RPMI7951 (cell line): ENCODE results near the gene MNAT1. TPM values are rescaled to one million over a fixed set of nuclear protein-coding genes. Genes with fewer than 3 reads are reported as not detected.
"Not testable (repeated sequence)": the region's sequence is repeated elsewhere in the genome, so short reads cannot be mapped to it uniquely, and the experiment has no call there.

Source experiments
- DNase-seq: peaks from one replicate; pipeline ENCODE4 v3.0.0-alpha.2; 2012; ENCODE audit warnings: low read depth
- total RNA-seq: library from RNA; depleted of rRNA; stranded (reverse); fragments of >200 nt; shearing (Covaris generic); gene quantifications from 2 replicates; pipeline ENCODE4 v1.2.3, GENCODE V29; 2014

MNAT1 gene
- total RNA-seq, 1 experiment from 2014 or later: 75.5 TPM

DNA sequence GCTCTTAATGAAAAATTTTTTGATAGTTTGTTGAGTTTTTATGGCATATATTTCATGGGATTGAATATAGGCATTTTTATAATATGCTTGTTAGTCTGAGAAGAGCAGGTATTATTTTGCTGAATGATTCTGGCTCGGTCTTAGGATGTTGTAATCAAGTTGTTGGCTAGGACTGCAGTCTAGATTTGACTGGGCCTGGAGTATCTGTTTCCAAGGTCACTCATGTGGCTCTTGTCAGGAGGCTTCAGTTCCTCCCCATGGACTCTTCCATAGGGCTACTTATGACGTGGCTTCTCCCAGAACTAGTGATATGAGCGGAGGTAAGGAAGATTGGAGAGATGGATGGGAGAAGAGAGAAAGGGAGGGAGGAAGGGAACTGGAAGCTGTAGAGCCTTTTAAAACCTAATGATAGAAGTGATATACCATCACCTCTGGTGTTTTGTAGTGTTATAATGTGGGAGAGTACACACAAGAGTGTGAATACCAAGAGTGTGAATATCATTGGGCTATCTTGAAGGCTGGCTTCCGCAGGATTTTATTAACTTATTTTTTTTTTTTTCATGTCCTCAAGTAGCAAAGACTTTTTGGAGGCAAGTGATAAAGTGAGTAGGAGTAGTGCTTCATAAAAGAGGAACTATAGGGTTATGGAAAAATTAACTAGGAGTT lies 4.4 kb downstream of the MNAT1 start:
- DNase-seq: no peak

DNA sequence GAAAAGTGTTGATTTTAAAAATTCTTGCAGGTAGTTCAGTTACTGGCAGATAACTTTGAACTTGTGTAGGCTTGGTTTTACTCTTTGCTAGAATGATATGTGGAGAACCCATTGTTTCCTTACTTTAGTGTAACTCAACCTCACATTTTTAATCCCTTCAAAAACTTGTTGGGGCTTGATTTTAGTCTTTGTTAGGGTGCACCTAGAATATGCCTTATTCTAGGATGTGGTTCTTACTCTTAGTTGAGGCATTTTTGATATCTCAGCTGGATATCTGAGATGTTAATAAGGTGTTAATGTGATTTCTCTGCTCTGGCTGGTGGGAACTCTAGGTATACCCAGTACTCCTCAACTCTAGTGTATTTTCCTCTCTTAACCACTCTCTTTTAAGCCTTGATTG lies 10.0 kb downstream of the MNAT1 start:
- no peak for DNase-seq

DNA sequence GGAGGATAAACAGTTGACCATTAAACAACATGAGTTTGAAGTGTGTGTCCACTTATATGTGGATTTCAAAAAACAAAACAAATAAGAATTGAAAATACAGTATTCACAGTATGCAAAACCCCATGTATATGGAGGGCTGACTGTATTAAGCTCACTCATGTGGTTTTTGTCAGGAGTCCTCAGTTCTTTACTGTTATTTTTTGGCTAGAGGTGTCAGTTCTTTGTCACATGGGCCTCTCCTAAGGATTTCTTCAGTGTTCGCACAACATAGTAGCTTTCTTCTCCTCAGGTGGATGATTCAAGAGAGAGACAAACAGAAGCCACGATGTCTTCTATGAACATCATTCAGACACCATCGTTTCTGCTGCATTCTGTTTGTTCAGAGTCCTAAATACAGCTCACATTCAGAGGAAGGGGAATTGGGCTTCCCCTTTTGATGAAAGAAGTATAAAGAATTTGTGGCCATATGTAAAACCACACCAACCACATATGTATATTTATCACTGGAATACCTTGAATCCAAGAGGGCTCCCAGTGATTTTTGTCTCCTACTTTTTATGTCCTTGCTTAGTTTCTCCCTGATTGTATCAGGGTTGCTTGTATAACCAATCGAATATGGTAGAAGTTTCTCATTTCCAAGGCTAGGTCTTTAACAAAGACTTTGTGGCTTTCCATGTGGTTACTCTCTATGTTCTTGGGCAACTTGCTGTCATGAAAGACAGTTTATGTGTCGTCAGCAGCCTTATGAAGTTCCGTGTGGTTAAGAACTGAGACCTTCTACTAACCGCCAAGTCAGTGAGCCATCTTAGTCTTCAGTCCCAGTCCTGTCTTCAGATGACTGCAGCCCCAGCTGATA lies 18.9 kb downstream of the MNAT1 start:
- peak; percentile 64 for DNase-seq

DNA sequence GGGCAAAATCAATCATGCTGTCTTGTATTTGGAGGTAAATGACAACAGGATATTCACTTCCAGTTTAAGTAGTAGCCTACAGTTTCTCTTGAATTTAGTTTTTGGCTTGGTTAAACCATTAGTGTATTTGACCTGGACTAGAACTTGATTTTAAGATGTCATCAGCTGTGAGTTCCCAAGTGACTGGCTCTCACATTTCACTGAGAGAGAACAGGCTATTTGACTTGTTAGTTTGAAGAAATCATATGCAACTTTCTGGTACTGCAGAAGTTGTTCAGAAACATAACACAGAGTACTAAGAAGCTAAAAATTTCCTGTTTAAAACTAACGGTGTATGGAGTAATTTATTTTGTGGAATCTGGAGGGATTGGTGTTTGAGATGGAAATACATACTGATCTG lies 22.3 kb downstream of the MNAT1 start:
- no peak for DNase-seq

DNA sequence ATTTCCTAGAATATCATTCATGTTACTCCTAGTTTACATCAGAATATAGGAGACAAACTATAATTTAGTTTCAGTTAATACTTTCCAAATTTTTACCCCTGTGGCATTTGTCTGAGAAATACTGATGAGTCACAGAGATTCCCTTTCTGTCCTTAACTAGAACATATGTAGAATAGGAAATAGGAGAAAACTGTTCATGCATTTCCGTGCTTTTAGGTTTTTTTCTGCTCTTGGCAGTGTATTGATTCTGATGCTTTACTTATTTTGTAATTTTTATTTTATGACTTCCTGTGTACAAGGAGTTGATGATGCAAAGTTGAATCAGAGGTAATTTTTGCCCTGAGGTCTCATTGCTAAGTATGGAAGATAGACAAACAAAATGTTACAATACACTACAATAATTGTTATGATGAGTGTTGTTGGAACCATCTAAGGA lies 23.0 kb downstream of the MNAT1 start:
- DNase-seq: peak; percentile 45

DNA sequence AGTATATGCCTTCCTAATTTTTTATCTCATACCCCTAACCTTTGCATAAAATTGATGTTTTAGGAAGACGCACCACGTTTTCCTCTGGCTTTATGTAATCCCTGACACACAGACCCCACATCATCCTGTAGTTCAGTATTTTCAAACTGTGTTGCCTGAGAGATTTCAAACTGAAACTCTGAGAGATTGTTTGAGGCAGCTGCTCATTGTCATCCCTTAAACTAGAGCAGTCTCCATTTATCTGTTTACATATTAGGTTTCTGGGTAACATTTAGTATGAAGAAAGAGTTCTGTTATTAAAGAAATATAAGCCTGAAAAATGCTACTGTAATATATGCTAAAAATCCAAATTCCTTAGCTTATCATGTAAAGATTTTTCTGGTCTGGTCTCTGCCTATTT lies 24.3 kb downstream of the MNAT1 start:
- no peak for DNase-seq

DNA sequence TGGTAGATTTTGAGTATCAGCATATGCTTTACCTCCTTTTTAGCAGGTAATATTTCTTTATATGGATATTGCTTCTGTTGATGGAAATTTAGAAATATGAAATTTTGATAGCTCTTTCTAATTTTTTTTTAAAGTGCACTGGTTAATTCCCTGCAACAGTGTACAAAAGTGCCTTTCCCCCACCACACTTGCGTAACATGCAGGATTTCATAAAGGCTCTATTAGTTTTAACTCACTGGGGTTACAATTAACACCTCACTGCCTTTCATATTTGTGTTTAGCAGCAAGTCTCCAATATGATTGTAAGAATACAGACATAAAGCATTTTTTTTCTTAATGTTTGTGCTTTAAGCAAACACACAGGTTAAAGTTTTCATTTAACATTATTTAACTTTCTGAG lies 25.6 kb downstream of the MNAT1 start:
- DNase-seq: no peak

DNA sequence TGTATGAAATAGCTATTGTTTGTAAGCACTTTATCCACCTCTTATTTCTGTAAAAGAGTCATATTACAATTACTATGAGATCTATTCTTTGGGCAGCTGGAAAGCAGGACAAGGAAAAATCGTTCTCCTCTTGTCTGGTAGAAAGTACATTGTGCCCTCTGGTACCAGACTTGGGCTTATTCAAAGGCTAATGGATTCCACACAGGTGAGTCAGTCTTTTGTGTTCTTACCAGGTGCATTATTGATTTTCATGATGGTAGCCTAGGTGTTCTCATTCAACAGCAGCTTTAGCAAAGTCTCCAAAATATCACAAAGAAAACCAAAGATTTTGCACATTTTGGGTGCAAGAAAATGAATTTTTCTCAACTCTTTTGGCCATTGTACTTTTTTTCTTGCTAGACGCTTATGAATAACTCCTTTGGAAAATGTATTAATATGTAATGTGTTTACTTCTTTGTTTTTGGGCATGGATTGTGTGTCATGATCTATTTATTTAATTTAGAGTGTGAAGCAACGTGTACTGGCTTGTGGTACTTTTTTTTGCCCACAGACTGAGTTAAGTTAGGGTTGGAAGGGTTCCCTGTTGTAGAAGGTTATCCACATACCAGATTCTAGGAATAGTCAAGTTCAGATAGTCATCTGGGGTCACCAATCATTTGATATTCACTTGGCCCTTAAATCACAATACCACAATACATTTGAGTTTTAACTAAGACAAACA lies 26.2 kb downstream of the MNAT1 start:
- no peak for DNase-seq

DNA sequence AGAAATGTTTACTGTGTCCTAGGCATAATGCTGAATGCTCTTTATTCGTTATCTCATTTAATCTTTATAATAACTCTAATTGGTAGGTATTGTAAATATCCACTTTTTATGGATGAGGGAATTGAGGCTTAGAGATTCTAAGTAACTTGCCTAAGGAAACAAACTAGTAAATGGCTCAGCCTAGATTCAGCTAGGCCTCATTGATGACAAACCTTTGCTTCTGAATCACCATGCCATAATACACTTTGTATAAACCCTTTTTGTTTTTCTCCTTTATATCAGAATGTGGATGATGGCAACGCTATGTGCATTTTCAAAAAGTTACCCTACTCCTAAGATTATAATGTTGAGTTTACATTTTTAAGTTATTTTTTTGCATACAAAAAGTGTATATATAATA lies 34.0 kb downstream of the MNAT1 start:
- DNase-seq: no peak

DNA sequence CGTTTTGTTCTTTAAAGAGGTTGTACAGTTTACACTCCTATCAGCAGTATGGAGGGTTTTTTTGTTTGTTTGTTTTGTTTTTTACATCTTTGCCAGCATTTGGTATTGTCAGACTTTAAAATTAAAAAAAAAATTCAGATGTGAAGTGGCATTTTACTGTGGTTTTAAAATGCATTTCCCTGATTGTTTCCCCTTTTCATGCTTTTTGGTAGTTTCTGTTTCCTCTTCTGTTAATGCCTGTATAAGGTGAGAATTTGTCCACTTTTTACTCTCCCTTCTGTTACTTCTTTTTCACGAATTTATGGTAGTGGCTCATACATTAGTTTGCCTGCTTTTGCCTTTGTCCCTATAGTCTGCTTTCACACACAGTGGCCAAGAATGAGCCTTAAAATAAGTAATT lies 36.6 kb downstream of the MNAT1 start:
- no peak for DNase-seq

DNA sequence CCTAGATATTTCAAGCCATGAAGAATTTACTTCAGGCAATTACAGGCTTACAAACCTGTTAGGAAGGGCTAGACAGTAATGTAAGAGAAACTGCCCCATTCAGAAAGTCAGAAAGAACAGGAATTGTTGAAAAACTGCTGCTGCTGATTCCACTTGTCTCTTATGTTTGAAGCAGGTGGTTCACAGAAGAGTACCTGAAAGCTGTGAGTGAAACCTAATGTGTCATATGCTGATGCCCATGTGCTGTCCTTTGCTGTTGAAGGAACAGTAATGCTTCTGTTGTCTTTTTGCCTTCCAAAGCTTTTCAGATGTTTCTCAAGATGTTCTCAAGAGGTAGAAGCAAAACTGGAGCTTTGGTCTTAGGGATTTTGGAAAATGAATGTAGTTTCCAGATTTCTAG lies 39.0 kb downstream of the MNAT1 start:
- DNase-seq: no peak

DNA sequence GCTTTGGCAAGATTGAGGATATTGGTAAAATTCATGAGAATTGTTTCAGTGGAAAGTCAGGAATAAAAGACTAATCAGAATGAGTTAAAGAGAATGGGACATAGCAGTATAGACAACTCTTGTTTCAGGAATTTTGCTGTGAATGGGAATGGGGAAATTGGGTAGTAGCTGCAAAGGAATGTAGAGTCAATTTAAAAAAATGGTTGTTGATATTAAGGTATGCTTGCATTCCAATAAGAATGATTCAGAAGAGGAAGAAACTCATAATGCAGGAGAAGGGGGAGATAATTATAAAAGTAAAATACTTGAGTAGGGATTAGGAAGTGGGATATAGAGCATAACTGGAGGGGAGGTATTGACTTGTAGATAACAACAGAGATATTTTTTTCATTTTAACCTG lies 40.7 kb downstream of the MNAT1 start:
- DNase-seq: peak; percentile 19

DNA sequence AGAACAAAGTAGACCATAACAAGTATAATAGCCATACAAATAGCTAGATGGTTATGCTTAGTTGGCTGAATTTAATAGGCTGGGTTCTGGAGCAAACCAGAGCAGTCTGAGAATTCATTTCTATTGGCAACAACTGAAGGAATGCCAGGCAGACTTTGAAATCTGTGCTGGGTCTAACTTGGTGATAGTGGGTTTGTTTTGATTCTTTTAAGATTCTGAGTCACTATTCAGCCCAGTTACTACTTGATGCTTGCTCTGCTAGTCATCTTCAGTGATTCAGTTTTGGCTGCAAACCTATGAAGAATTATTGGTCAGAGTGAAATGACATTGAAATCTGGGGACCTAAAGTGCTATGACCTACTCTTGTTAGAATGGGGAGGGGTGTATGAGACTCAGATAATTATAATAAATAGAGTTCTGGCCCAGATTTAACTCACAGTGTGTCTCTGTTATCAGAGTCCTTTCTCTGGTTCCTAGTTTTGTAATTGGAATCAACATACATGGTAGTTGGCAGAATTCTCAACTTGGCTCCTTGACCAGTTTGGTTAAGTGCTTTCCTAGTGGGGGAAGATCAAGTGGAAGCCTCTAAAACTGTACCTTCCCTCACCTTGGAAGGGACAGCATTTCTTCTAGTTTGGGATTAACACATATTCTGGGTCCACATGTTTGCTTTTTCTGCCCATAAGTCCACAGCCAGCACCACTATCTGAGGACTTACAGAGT lies 43.5 kb downstream of the MNAT1 start:
- DNase-seq: peak; percentile 53

DNA sequence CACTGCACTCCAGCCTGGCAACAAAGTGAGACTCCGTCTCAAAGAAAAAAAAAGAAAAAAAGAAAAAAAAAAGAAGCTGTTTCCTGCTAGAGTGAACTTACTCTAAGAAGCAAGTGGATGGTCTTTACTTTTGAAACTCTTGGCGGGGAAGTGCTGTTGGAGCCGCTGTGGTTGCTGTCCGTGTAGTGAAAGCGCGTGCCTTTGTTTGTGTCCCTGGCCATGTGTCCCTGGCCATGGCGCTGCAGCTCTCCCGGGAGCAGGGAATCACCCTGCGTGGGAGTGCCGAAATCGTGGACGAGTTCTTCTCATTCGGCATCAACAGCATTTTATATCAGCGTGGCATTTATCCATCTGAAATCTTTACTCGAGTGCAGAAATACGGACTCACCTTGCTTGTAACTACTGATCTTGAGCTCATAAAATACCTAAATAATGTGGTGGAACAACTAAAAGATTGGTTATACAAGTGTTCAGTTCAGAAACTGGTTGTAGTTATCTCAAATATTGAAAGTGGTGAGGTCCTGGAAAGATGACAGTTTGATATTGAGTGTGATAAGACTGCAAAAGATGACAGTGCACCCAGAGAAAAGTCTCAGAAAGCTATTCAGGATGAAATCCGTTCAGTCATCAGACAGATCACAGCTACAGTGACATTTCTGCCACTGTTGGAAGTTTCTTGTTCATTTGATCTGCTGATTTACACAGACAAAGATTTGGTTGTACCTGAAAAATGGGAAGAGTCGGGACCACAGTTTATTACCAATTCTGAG lies 45.4 kb downstream of the MNAT1 start:
- not testable (repeated sequence) for DNase-seq

DNA sequence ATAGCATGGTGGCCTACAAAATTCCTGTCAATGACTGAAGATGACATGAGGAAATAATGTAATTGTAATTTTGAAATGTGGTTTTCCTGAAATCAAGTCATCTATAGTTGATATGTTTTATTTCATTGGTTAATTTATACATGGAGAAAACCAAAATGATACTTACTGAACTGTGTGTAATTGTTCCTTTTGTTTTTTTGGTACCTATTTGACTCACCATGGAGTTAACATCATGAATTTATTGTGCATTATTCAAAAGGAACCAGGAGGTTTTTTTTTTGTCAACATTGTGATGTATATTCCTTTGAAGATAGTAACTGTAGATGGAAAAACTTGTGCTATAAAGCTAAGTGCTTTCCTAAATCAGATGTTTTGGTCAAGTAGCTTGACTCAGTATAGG lies 46.0 kb downstream of the MNAT1 start:
- DNase-seq: not testable (repeated sequence)

DNA sequence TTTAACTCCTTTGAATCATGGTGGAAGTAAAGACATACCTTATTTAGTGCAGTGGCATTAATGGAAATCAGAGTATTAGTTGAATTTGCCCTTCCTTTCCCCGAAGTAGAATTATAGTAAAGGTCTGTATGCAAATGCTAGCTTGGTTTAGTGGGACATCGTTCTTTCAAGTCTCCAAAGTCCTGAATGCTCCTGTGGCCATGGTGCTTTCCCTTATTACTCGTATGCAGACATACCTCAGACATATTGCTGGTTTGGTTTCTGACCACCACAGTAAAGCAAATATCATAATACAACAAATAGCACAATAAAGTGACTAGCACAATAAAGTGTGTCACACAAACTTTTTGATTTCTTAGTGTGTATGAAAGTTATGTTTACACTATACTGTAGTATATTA lies 52.3 kb downstream of the MNAT1 start:
- no peak for DNase-seq

DNA sequence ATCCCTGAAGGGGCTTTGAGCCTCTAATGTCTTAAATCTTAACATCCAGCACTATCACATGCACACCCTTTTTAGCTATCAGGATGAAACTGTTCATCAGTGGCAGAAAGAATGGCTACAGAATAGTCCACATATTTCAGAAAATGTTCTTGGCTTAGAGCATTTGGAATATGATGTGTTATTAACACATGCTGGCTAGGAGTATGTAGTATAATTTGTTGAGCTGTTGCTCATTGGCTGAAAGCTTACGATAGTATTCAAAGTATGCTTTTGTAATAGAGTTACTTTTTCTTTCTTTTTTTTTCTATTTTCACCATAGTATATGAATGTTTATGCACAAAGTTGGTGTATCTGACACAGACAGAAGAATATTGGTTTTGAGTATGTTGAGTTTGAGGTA lies 55.1 kb downstream of the MNAT1 start:
- no peak for DNase-seq

DNA sequence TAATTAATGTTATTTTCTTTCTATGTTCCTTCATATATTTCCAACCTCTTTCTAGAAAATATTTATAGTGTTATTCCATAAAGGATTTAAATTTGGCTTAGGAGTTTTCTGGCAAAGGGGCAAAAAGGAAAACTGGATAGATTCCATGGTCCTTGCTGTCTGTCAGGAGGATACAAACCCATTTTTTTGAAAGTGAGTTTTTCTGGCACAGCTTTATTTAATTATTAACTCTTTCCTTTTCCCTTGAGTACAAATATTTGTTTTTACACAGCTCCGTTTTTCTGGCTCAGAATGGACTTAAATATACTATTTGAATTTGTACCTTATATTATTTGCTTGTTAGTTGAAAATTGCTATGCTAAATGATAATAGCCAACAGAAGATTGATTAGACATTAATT lies 56.3 kb downstream of the MNAT1 start:
- DNase-seq: no peak

DNA sequence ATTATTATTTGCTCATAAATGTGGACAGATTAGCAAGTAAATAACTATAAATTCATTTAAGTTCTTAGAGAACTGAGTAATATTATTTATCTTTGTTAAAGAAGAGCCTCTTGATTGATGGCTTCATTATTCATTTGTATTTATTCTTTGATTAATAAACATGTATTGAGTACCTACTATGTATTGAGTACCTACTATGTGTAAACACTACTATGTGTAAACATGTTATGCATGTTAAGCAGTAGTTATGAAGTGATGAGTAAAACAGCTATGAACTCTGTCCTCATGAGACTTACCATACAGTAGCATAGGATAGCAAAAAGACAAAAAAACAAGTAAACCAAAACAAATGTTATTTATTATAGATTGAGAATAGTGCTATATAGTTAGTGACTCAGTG lies 61.9 kb downstream of the MNAT1 start:
- DNase-seq: no peak

DNA sequence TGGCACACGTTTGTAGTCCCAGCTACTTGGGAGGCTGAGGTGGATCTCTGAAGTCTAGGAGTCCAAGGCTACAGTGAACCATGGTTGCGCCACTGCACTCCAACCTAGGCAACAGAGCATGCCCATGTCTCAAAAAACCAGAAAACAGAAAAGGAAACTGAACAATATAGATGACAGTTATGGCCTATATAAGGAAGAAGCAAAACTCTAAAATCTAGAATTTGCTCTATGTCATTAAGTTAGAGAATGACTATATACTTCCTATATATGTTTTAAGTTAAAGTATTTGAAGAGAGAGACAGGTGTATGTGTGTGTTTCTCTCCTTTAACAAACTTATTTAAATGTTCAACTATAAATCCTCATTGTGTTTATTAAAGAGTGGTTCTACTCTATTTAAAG lies 65.8 kb downstream of the MNAT1 start:
- DNase-seq: no peak

DNA sequence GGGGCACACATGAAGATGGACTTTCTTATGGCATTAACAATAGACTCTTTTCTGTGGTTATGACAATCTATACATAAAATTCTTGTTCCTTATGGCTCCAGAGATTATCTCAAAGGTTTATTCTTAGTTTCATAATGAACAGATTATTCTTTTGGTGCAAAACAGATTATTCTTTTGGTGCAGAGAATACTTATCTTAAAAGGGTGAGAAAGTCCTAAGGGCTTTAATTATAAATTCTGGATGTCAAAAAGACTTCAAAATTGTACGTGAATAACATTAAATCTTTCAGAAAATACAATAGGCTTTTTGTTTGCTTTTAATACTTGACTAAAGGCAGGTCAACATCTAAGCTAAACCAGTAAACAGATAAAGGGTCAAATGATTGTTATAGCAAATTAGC lies 69.3 kb downstream of the MNAT1 start:
- no peak for DNase-seq
